ENCODE measurements around the gene ITIH3. TPM values are rescaled to one million over a fixed set of nuclear protein-coding genes. Genes with fewer than 3 reads are reported as not detected.

The ITIH3 gene
- total RNA-seq, 2 experiments from 2014 or later: not detected

DNA sequence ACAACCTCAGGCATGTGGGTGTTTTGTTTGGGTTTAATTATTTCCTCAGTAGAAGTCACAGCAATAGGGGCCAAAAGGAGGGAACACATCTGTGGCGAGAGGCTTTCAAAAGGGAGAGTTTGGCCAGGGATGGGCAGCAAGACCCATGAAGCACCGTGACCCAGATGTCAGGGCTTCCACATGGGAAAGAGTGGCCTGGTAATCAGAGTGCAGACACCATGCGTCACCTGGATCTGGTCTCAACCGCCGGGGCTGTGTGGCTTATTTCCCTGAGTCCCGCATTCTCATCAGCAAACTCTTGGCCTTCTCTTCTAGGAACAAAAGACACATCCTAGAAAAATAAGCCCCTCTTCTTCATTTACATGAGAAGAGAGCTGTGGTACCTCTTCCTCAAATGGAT, 52.6 kb downstream of the ITIH3 start:
- TF ChIP-seq, protein P1, sequence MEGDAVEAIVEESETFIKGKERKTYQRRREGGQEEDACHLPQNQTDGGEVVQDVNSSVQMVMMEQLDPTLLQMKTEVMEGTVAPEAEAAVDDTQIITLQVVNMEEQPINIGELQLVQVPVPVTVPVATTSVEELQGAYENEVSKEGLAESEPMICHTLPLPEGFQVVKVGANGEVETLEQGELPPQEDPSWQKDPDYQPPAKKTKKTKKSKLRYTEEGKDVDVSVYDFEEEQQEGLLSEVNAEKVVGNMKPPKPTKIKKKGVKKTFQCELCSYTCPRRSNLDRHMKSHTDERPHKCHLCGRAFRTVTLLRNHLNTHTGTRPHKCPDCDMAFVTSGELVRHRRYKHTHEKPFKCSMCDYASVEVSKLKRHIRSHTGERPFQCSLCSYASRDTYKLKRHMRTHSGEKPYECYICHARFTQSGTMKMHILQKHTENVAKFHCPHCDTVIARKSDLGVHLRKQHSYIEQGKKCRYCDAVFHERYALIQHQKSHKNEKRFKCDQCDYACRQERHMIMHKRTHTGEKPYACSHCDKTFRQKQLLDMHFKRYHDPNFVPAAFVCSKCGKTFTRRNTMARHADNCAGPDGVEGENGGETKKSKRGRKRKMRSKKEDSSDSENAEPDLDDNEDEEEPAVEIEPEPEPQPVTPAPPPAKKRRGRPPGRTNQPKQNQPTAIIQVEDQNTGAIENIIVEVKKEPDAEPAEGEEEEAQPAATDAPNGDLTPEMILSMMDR (IDR thresholded peaks at IDR 0.05): no peak
- ChIA-PET CTCF (no interaction called here), POLR2A (no interaction called here)
- H3K9me3 Mint-ChIP-seq: no peaks in the 10 kb centered on the region
- H3K36me3 Mint-ChIP-seq (ENCODE audit: low read depth): peaks cover 62% of the 10 kb centered on the region
- Histone ChIP-seq H3K36me3 (ENCODE audit: insufficient read depth, low read length) (peaks cover 69% of the 10 kb centered on the region), H3K27ac (ENCODE audit: low read depth in 1 of 2, low read length in 2 of 2) (no peak overlapping the region), H3K9me3 (ENCODE audit: control insufficient read depth in 1 of 2, insufficient read depth in 1 of 2, low read length in 2 of 2) (no peaks in the 10 kb centered on the region), H3K4me1 (ENCODE audit: insufficient read depth, low read length) (no peaks in the 10 kb centered on the region), H3K27me3 (ENCODE audit: control insufficient read depth in 1 of 2, insufficient read depth in 2 of 2, low read length in 2 of 2) (no peaks in the 10 kb centered on the region), H3K4me3 (ENCODE audit: low read length) (no peak overlapping the region)
- peaks cover 12% of the 10 kb centered on the region for H3K4me1 Mint-ChIP-seq (ENCODE audit: low read depth)
- intact Hi-C loops (cut with DNase I, micrococcal nuclease): no loop called here
- no peak overlapping the region for H3K4me3 Mint-ChIP-seq
- no peak overlapping the region for H3K27ac Mint-ChIP-seq
- no peaks in the 10 kb centered on the region for H3K27me3 Mint-ChIP-seq
- DNase-seq (no peak), ATAC-seq (ENCODE audit: poor library complexity) (no peak)

DNA sequence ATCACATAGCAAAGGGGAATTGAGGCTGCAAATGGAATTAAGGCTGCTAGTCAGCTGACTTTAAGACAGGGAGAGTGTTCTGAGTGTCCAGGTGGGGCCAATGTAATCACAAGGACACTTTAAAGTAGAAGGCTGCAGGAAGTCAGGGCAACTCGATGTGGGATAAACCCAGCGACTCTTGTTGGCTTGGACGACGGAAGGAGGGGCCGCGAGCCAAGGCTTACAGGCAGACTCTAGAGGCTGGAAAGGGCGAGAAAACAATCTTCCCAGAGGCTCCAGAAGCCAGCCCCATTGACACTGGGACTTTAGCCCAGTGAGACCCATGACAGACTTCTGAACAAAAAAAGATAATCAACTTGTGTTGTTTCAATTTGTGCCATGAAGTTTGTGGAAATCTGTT, 53.1 kb downstream of the ITIH3 start:
- DNase-seq (no peak), ATAC-seq (ENCODE audit: poor library complexity) (no peak)
- peaks cover 63% of the 10 kb centered on the region for H3K36me3 Mint-ChIP-seq (ENCODE audit: low read depth)
- intact Hi-C loops (cut with DNase I, micrococcal nuclease): no loop called here
- ChIA-PET POLR2A (no interaction called here), CTCF (no interaction called here)
- no peak overlapping the region for H3K4me3 Mint-ChIP-seq
- no peak overlapping the region for H3K27ac Mint-ChIP-seq
- no peaks in the 10 kb centered on the region for H3K27me3 Mint-ChIP-seq
- Histone ChIP-seq H3K9me3 (ENCODE audit: control insufficient read depth in 1 of 2, insufficient read depth in 1 of 2, low read length in 2 of 2) (no peaks in the 10 kb centered on the region), H3K4me3 (ENCODE audit: low read length) (no peak overlapping the region), H3K4me1 (ENCODE audit: insufficient read depth, low read length) (no peaks in the 10 kb centered on the region), H3K36me3 (ENCODE audit: insufficient read depth, low read length) (peaks cover 69% of the 10 kb centered on the region), H3K27me3 (ENCODE audit: control insufficient read depth in 1 of 2, insufficient read depth in 2 of 2, low read length in 2 of 2) (no peaks in the 10 kb centered on the region), H3K27ac (ENCODE audit: low read depth in 1 of 2, low read length in 2 of 2) (no peak overlapping the region)
- H3K4me1 Mint-ChIP-seq (ENCODE audit: low read depth): peaks cover 12% of the 10 kb centered on the region
- no peaks in the 10 kb centered on the region for H3K9me3 Mint-ChIP-seq
- TF ChIP-seq, protein P1 (IDR thresholded peaks at IDR 0.05): no peak

GRCh38 chr3:52848617-52849016, 54.0 kb downstream of the ITIH3 start:
- DNase-seq (no peak), ATAC-seq (ENCODE audit: poor library complexity) (no peak)
- CTCF ChIA-PET: no interaction called here
- Mint-ChIP-seq H3K4me3 (no peak overlapping the region), H3K27ac (no peak overlapping the region), H3K36me3 (ENCODE audit: low read depth) (peaks cover 65% of the 10 kb centered on the region), H3K27me3 (no peaks in the 10 kb centered on the region), H3K4me1 (ENCODE audit: low read depth) (peaks cover 12% of the 10 kb centered on the region), H3K9me3 (no peaks in the 10 kb centered on the region)
- POLR2A ChIA-PET: no interaction called here
- no peak overlapping the region for H3K4me3 ChIP-seq (ENCODE audit: low read length)
- TF ChIP-seq, protein P1 (IDR thresholded peaks at IDR 0.05): no peak
- intact Hi-C loops (cut with DNase I, micrococcal nuclease): no loop called here
- no peaks in the 10 kb centered on the region for H3K4me1 ChIP-seq (ENCODE audit: insufficient read depth, low read length)
- no peak overlapping the region for H3K27ac ChIP-seq (ENCODE audit: low read depth in 1 of 2, low read length in 2 of 2)
- H3K9me3 ChIP-seq (ENCODE audit: control insufficient read depth in 1 of 2, insufficient read depth in 1 of 2, low read length in 2 of 2): no peaks in the 10 kb centered on the region
- peaks cover 63% of the 10 kb centered on the region for H3K36me3 ChIP-seq (ENCODE audit: insufficient read depth, low read length)
- H3K27me3 ChIP-seq (ENCODE audit: control insufficient read depth in 1 of 2, insufficient read depth in 2 of 2, low read length in 2 of 2): no peaks in the 10 kb centered on the region
